ENCODE results near the gene LUZP1.

DNA sequence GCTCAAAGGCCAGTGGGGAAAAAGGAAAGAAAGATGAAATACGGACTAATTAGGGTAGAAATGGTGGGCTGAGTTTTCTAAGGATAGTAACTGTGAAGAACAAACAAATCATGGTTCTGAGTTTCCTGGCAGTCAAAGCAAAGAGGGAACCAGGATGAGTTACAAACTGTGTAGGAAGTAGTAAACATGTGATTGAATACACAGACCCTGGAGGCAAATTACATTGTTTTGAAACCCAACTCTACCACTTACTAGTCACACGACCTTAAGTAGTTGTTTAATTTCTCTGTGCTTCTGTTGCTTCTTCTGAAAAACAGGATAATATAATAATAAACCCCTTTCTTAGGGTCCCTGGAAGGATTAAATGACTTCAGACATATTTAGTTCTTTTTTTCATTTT is 11.2 kb upstream of the LUZP1 start:
- TF ChIP-seq TAF1 (IDR thresholded peaks at IDR 0.05; ENCODE audit: borderline replicate concordance, low read depth, low read length), result no peak
- no peak for TF ChIP-seq POLR2A (IDR thresholded peaks at IDR 0.05; ENCODE audit: low read depth, low read length)
- TF ChIP-seq POLR2AphosphoS5 (IDR thresholded peaks at IDR 0.05; ENCODE audit: low read depth, low read length), result no peak

Measured in GM12892 (cell line).